Neural crest cell (in vitro differentiated cells): ENCODE measurements around the gene POTEM. TPM values are rescaled to one million over a fixed set of nuclear protein-coding genes. Genes with fewer than 3 reads are reported as not detected.
"Not testable (repeated sequence)": the region's sequence is repeated elsewhere in the genome, so short reads cannot be mapped to it uniquely, and the experiment has no call there.

ENCODE experiments used
- DNase-seq: peaks from one replicate; pipeline ENCODE4 v3.0.0; 2021; ENCODE audit warnings: low read depth, mixed read lengths, low spot score
- H3K27ac Mint-ChIP-seq: one replicate; pipeline ENCODE4 v1.8.0; 2021; ENCODE audit warnings: mild to moderate bottlenecking, mixed read lengths; ENCODE audit not compliant: unreplicated experiment
- H3K27me3 Mint-ChIP-seq: 2 replicates; pipeline ENCODE4 v1.8.0; 2021; ENCODE audit warnings: low read depth, mild to moderate bottlenecking, mixed read lengths
- H3K36me3 Mint-ChIP-seq: 2 replicates; pipeline ENCODE4 v1.8.0; 2021; ENCODE audit warnings: low read depth, mild to moderate bottlenecking, mixed read lengths
- H3K4me1 Mint-ChIP-seq: 2 replicates; pipeline ENCODE4 v1.8.0; 2021; ENCODE audit warnings: mixed read lengths
- H3K4me3 Mint-ChIP-seq: one replicate; pipeline ENCODE4 v1.8.0; 2021; ENCODE audit warnings: mild to moderate bottlenecking, mixed read lengths
- H3K9me3 Mint-ChIP-seq: 2 replicates; pipeline ENCODE4 v1.8.0; 2021; ENCODE audit warnings: mixed read lengths
- long read RNA-seq: library from polyadenylated mRNA; unstranded; transcript quantifications from one replicate; pipeline ENCODE4 v2.0.0, GENCODE V29; 2020
- total RNA-seq: library from RNA; stranded (reverse); gene quantifications from 2 replicates; pipeline ENCODE4 v1.2.1, GENCODE V29; 2021

Gene POTEM
- not detected in 2 replicates for total RNA-seq
- long read RNA-seq, result 0 reads

DNA sequence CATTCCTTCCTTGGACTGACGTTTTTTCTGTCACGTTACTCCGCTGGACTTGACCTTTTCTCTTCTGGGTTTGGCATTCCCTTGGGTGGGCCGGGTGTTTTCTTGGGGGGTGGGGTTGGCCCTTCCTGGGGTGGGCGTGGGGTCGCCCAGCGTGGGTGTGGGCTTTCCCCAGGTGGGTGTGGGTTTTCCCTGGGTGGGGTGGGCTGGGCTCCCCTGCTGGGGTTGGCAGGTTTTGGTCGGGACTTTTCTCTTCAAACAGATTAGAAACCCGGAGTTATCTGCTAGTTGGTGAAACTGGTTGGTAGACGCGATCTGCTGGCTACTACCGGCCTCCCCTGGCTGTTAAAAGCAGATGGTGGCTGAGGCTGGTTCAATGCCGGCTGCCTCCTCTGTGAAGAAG, at the start of gene POTEM:
TSS of gene POTEM (plus strand) at position 301 of the 400 bp plus-strand sequence. CDS start at position 353, 52 bp downstream.
- H3K36me3 Mint-ChIP-seq, H3K9me3 Mint-ChIP-seq, DNase-seq, H3K27ac Mint-ChIP-seq, H3K27me3 Mint-ChIP-seq, H3K4me3 Mint-ChIP-seq, H3K4me1 Mint-ChIP-seq: not testable (repeated sequence)

GRCh38 chr14:18918345-18918744, 48.9 kb upstream of the POTEM start:
- not testable (repeated sequence) for H3K36me3 Mint-ChIP-seq, H3K4me3 Mint-ChIP-seq, H3K4me1 Mint-ChIP-seq, DNase-seq, H3K9me3 Mint-ChIP-seq, H3K27me3 Mint-ChIP-seq, H3K27ac Mint-ChIP-seq

GRCh38 chr14:18920052-18920451, 47.2 kb upstream of the POTEM start:
- DNase-seq, H3K9me3 Mint-ChIP-seq, H3K27me3 Mint-ChIP-seq, H3K36me3 Mint-ChIP-seq, H3K4me3 Mint-ChIP-seq, H3K27ac Mint-ChIP-seq, H3K4me1 Mint-ChIP-seq: not testable (repeated sequence)

DNA sequence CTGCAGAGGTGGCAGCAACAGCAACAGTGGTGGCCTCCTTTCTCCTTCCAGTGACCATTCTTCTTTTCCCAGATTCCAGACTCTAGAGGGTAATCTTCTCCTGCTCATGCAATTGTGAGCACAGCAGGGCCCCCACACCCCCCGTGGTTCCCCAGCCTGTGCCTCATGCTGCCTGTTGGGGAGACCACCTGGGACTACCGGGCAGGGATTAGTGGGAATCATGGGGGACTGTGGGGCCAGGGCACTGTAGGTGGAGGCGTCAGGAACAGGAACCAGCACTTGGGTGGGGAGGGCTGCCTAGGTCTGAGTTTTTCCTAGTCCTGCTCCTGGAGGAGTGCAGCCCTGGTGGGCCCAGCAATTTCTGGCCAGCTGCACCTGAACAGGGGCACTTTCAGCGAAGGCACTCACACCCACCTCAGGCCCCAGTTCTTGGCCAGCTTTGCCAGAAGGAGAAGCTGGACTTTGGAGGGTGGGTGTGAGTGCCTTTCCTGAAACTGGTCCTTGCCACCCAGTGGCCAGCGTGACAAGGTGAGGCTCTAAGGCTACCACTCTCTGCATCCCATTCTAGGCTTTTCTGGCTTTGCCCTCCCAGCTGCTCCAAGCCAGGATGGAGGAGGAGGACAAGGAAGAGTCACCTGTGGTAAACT, 46.1 kb upstream of the POTEM start:
- H3K9me3 Mint-ChIP-seq, H3K4me3 Mint-ChIP-seq, H3K4me1 Mint-ChIP-seq, H3K27me3 Mint-ChIP-seq, H3K27ac Mint-ChIP-seq, DNase-seq, H3K36me3 Mint-ChIP-seq: not testable (repeated sequence)

GRCh38 chr14:18936848-18937247, 30.4 kb upstream of the POTEM start:
- not testable (repeated sequence) for H3K27me3 Mint-ChIP-seq, H3K4me1 Mint-ChIP-seq, H3K4me3 Mint-ChIP-seq, H3K36me3 Mint-ChIP-seq, H3K9me3 Mint-ChIP-seq, H3K27ac Mint-ChIP-seq, DNase-seq

GRCh38 chr14:18938733-18939132, 28.5 kb upstream of the POTEM start:
- H3K36me3 Mint-ChIP-seq, H3K27me3 Mint-ChIP-seq, H3K27ac Mint-ChIP-seq, DNase-seq, H3K4me3 Mint-ChIP-seq, H3K4me1 Mint-ChIP-seq, H3K9me3 Mint-ChIP-seq: not testable (repeated sequence)

DNA sequence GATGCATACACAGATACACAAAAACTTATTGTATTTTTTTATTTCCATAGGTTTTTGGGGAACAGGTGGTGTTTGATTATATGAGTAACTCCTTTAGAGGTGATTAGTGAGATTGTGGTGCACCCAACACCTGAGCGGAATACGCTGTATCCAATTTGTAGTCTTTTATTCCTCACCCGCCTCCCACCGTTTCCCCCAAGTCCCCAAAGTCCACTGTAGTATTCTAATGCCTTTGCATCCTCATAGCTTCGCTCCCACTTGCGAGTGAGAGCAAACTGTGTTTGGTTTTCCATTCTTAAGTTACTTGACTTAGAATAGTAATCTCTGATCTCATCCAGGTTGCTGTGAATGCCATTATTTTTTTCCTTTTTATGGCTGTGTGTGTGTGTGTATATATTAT, 17.3 kb upstream of the POTEM start:
- not testable (repeated sequence) for H3K9me3 Mint-ChIP-seq, DNase-seq, H3K27me3 Mint-ChIP-seq

DNA sequence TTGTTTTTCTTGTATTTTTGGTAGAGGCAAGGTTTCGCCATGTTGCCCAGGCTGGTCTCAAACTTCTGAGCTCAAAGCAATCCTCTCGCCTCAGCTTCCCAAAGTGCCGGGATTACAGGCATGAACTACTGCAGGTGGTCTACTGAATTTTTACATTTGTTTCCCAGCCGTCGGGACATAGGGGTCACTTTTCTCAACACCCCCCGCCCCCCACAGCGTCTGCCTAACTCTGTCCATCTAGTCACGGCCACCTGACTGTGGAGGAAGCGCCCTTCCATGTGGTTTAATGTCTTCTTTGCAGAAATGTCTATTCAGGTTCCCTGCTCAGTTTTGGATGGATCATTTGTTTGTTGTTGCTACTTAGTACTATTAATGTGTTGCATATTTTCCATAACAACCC, 14.1 kb upstream of the POTEM start:
- H3K36me3 Mint-ChIP-seq, H3K9me3 Mint-ChIP-seq, DNase-seq, H3K4me3 Mint-ChIP-seq, H3K27ac Mint-ChIP-seq, H3K4me1 Mint-ChIP-seq, H3K27me3 Mint-ChIP-seq: not testable (repeated sequence)

More for the DNA sequence above, 17.3 kb upstream of the POTEM start:
- not testable (repeated sequence) for H3K27ac Mint-ChIP-seq, H3K4me1 Mint-ChIP-seq, H3K4me3 Mint-ChIP-seq, H3K36me3 Mint-ChIP-seq

GRCh38 chr14:18955816-18956215, 11.4 kb upstream of the POTEM start:
- H3K27me3 Mint-ChIP-seq, H3K4me3 Mint-ChIP-seq, H3K36me3 Mint-ChIP-seq, H3K4me1 Mint-ChIP-seq, DNase-seq, H3K27ac Mint-ChIP-seq, H3K9me3 Mint-ChIP-seq: not testable (repeated sequence)

DNA sequence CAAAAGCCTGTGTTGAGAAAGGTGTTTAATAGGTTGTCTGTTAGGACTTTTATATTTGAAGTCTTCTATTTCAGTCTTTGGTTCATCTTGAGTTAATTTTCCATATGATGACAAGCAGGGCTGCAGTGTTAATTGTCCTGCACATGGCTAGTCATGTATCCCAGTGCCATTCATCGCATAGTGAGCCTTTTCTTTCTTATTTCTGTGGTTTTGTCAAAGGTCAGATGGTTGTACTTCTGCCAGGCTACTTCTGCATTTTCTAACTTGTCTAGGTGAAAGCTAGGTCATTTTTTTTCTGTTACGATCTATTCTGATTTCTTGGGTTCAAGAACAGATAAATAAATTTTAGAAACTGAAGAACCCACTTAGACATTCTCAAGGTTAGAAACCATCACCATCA, 5.7 kb upstream of the POTEM start:
- not testable (repeated sequence) for H3K4me1 Mint-ChIP-seq, DNase-seq, H3K36me3 Mint-ChIP-seq, H3K4me3 Mint-ChIP-seq, H3K27ac Mint-ChIP-seq, H3K9me3 Mint-ChIP-seq, H3K27me3 Mint-ChIP-seq

GRCh38 chr14:18962143-18962542, 5.1 kb upstream of the POTEM start:
- not testable (repeated sequence) for H3K27ac Mint-ChIP-seq, H3K4me1 Mint-ChIP-seq, H3K4me3 Mint-ChIP-seq, H3K36me3 Mint-ChIP-seq, DNase-seq, H3K27me3 Mint-ChIP-seq, H3K9me3 Mint-ChIP-seq

DNA sequence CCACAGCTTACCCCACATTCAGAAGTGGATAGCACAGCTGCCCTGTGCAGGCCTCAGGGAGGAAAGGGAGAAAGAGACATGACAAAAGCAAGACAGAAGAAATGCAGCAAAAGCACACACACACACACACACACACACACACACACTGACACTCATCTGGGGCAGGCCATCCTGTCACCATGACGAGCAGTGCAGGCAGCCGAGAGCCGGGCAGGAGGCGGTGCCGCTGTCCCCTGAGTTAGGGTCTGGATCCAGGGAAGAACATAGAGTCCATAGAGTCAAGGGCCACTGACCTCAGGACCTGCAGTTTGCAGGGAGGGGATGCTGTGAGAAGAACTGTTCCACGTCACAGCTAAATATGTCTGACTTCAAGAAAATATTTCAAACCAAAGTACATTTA, 4.0 kb upstream of the POTEM start:
- not testable (repeated sequence) for H3K36me3 Mint-ChIP-seq, H3K27ac Mint-ChIP-seq, H3K9me3 Mint-ChIP-seq, H3K4me1 Mint-ChIP-seq, H3K4me3 Mint-ChIP-seq, H3K27me3 Mint-ChIP-seq, DNase-seq

- H3K4me1 Mint-ChIP-seq, H3K4me3 Mint-ChIP-seq, H3K27ac Mint-ChIP-seq, H3K36me3 Mint-ChIP-seq, H3K27me3 Mint-ChIP-seq, H3K9me3 Mint-ChIP-seq, DNase-seq: not testable (repeated sequence)
These were observed 2.4 kb upstream of the POTEM start for GRCh38 chr14:18964878-18965277.

GRCh38 chr14:19002566-19002965, 35.3 kb downstream of the POTEM start:
- not testable (repeated sequence) for H3K9me3 Mint-ChIP-seq, H3K36me3 Mint-ChIP-seq, H3K4me3 Mint-ChIP-seq, H3K4me1 Mint-ChIP-seq, H3K27ac Mint-ChIP-seq, H3K27me3 Mint-ChIP-seq, DNase-seq
